ENCODE data around the gene VPS26C. TPM values are rescaled to one million over a fixed set of nuclear protein-coding genes. Genes with fewer than 3 reads are reported as not detected.

Gene VPS26C
- total and polyA plus RNA-seq, 2 of the 13 experiments (the other 11 are each of a cell fraction or from before 2014, with no cell fraction given) = 30.3 to 39.7 TPM

DNA sequence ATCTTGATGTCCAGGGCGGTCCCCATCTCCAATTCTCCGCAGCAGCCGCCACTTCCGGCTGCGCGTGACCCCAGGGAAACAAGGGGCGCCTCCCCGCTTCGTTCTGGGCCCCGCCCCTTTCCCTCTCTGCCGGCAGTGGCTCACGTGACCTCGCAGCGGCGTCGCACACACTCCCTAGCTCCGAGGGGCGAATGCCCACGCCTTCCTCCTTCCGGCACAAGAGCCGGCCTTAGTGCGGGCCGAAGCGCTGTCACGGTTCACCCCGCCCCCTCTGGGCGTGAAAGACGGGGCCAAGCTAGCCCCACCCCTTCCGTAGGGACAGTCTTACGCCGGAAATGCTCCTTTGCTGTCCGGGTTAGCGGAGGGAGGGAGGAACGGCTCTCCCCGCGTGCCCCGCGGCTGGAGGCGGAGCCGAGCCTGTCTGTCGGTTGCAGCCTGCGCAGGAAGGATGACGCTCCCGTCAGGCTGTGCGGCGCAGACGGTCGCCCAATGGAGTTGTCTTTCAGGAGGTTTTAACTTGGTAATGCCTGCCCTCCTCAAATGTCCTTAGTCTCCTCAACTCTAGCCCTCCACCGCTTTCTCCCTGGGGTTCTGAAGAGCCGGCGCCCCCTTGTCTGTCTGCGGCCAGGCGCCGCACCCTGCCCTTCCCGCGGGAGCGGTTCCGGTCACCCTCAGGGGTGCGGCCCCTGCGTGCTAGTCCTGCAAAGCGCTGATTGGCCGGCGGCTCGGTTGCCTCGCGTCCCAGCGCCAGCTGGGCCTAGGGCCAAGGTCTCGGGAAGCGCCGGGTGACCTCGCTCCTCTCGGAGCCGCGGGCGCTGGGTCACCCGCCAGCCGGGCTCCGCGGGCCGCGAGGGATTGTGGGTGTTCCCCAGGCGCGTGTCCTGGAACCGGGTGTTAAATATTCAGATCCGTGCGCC is at the start of gene VPS26C (continued):
- TF ChIP-seq, protein P1, sequence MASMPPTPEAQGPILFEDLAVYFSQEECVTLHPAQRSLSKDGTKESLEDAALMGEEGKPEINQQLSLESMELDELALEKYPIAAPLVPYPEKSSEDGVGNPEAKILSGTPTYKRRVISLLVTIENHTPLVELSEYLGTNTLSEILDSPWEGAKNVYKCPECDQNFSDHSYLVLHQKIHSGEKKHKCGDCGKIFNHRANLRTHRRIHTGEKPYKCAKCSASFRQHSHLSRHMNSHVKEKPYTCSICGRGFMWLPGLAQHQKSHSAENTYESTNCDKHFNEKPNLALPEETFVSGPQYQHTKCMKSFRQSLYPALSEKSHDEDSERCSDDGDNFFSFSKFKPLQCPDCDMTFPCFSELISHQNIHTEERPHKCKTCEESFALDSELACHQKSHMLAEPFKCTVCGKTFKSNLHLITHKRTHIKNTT (CRISPR knock-in tag; IDR thresholded peaks at IDR 0.05) = no peak
- TF ChIP-seq, protein P2, sequence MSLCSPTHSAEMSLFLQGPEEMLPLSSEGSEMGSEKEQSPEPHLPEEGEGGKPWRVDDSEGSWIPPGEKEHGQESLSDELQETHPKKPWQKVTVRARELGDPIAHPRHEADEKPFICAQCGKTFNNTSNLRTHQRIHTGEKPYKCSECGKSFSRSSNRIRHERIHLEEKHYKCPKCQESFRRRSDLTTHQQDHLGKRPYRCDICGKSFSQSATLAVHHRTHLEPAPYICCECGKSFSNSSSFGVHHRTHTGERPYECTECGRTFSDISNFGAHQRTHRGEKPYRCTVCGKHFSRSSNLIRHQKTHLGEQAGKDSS (CRISPR knock-in tag; IDR thresholded peaks at IDR 0.05; ENCODE audit: borderline replicate concordance, low read depth) = no peak
- TF ChIP-seq TAF1 (CRISPR knock-in tag; IDR thresholded peaks at IDR 0.05) (peak; percentile 84), MBNL3 (CRISPR knock-in tag; conservative IDR thresholded peaks at IDR 0.05) (no peak), ZNF484 (CRISPR knock-in tag; IDR thresholded peaks at IDR 0.05; ENCODE audit: borderline replicate concordance, low read depth) (no peak), SMAD9 (CRISPR knock-in tag; IDR thresholded peaks at IDR 0.05) (no peak), ZNF564 (CRISPR knock-in tag; IDR thresholded peaks at IDR 0.05) (0 out of 2 replicates have a peak, but pooled peaks have one; percentile 36), ZNF615 (CRISPR knock-in tag; IDR thresholded peaks at IDR 0.05; ENCODE audit: borderline replicate concordance) (no peak), FOXJ3 (CRISPR knock-in tag; IDR thresholded peaks at IDR 0.05; ENCODE audit: borderline replicate concordance) (no peak), ZNF761 (CRISPR knock-in tag; conservative IDR thresholded peaks at IDR 0.05) (no peak; the same call in 1 of the 2 replicates), RAD51 (IDR thresholded peaks at IDR 0.05; ENCODE audit: borderline replicate concordance) (peak; percentile 90), ZNF136 (CRISPR knock-in tag; IDR thresholded peaks at IDR 0.05; ENCODE audit: low read depth) (no peak; the same call in 1 of the 2 replicates)
- TF ChIP-seq, protein P3, sequence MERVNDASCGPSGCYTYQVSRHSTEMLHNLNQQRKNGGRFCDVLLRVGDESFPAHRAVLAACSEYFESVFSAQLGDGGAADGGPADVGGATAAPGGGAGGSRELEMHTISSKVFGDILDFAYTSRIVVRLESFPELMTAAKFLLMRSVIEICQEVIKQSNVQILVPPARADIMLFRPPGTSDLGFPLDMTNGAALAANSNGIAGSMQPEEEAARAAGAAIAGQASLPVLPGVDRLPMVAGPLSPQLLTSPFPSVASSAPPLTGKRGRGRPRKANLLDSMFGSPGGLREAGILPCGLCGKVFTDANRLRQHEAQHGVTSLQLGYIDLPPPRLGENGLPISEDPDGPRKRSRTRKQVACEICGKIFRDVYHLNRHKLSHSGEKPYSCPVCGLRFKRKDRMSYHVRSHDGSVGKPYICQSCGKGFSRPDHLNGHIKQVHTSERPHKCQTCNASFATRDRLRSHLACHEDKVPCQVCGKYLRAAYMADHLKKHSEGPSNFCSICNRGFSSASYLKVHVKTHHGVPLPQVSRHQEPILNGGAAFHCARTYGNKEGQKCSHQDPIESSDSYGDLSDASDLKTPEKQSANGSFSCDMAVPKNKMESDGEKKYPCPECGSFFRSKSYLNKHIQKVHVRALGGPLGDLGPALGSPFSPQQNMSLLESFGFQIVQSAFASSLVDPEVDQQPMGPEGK (CRISPR knock-in tag; IDR thresholded peaks at IDR 0.05) = peak; percentile 82; the same call in 1 of the 2 replicates
- TF ChIP-seq, protein P4, sequence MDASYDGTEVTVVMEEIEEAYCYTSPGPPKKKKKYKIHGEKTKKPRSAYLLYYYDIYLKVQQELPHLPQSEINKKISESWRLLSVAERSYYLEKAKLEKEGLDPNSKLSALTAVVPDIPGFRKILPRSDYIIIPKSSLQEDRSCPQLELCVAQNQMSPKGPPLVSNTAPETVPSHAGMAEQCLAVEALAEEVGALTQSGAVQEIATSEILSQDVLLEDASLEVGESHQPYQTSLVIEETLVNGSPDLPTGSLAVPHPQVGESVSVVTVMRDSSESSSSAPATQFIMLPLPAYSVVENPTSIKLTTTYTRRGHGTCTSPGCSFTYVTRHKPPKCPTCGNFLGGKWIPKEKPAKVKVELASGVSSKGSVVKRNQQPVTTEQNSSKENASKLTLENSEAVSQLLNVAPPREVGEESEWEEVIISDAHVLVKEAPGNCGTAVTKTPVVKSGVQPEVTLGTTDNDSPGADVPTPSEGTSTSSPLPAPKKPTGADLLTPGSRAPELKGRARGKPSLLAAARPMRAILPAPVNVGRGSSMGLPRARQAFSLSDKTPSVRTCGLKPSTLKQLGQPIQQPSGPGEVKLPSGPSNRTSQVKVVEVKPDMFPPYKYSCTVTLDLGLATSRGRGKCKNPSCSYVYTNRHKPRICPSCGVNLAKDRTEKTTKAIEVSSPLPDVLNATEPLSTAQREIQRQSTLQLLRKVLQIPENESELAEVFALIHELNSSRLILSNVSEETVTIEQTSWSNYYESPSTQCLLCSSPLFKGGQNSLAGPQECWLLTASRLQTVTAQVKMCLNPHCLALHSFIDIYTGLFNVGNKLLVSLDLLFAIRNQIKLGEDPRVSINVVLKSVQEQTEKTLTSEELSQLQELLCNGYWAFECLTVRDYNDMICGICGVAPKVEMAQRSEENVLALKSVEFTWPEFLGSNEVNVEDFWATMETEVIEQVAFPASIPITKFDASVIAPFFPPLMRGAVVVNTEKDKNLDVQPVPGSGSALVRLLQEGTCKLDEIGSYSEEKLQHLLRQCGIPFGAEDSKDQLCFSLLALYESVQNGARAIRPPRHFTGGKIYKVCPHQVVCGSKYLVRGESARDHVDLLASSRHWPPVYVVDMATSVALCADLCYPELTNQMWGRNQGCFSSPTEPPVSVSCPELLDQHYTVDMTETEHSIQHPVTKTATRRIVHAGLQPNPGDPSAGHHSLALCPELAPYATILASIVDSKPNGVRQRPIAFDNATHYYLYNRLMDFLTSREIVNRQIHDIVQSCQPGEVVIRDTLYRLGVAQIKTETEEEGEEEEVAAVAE (CRISPR knock-in tag; IDR thresholded peaks at IDR 0.05; ENCODE audit: borderline replicate concordance) = peak; percentile 13; the same call in 1 of the 2 replicates
- TF ChIP-seq, protein P5, sequence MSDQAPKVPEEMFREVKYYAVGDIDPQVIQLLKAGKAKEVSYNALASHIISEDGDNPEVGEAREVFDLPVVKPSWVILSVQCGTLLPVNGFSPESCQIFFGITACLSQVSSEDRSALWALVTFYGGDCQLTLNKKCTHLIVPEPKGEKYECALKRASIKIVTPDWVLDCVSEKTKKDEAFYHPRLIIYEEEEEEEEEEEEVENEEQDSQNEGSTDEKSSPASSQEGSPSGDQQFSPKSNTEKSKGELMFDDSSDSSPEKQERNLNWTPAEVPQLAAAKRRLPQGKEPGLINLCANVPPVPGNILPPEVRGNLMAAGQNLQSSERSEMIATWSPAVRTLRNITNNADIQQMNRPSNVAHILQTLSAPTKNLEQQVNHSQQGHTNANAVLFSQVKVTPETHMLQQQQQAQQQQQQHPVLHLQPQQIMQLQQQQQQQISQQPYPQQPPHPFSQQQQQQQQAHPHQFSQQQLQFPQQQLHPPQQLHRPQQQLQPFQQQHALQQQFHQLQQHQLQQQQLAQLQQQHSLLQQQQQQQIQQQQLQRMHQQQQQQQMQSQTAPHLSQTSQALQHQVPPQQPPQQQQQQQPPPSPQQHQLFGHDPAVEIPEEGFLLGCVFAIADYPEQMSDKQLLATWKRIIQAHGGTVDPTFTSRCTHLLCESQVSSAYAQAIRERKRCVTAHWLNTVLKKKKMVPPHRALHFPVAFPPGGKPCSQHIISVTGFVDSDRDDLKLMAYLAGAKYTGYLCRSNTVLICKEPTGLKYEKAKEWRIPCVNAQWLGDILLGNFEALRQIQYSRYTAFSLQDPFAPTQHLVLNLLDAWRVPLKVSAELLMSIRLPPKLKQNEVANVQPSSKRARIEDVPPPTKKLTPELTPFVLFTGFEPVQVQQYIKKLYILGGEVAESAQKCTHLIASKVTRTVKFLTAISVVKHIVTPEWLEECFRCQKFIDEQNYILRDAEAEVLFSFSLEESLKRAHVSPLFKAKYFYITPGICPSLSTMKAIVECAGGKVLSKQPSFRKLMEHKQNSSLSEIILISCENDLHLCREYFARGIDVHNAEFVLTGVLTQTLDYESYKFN (CRISPR knock-in tag; conservative IDR thresholded peaks at IDR 0.05) = peak; percentile 48; the same call in 1 of the 2 replicates

Data from HepG2 (cell line).